ENCODE measurements around the gene BTAF1. TPM values are rescaled to one million over a fixed set of nuclear protein-coding genes. Genes with fewer than 3 reads are reported as not detected.

BTAF1 gene
- total RNA-seq, 1 experiment from 2014 or later = 42.5 TPM

- peaks cover 0 to 4% of the 10 kb centered on the region in 2 experiments; a peak in 1 of 4 replicates for H3K36me3 ChIP-seq (ENCODE audit: control insufficient read depth in 1 of 2, insufficient read depth in 2 of 2, low read length in 2 of 2)
- 0 out of 2 replicates have a peak, but pooled peaks cover 3% of the 10 kb centered on the region for H3K79me2 ChIP-seq (ENCODE audit: insufficient read depth, low read length)
- no peaks in the 10 kb centered on the region for H3K4me1 ChIP-seq (ENCODE audit: control insufficient read depth in 1 of 2, insufficient read depth in 2 of 2, low read length in 2 of 2)
- ChIA-PET CTCF (no interaction called here), POLR2A (no interaction called here), RAD21 (ENCODE audit: low non-redundant PET in 1 of 2, low total read pairs in 2 of 2, uncharacterized antibody in 2 of 2, unreplicated experiment in 2 of 2) (no interaction called here)
- H4K20me1 ChIP-seq (ENCODE audit: insufficient read depth) = no peaks in the 10 kb centered on the region
- no peak overlapping the region for H3K4me2 ChIP-seq (ENCODE audit: low read length)
- H3K4me3 ChIP-seq (replicated peaks in 1 of 2; ENCODE audit: low read depth in 1 of 2, low read length in 2 of 2) = no peak overlapping the region
- ATAC-seq = no peak
- no TSS peak for BruUV-seq (replicated peaks)
- no peak for TF ChIP-seq FOSL1 (IDR thresholded peaks at IDR 0.05; ENCODE audit: low read depth)
- TF ChIP-seq CBX3 (IDR thresholded peaks at IDR 0.05; ENCODE audit: low read depth) = no peak
- no peak for TF ChIP-seq SIN3A (IDR thresholded peaks at IDR 0.05; ENCODE audit: low read depth)
- no peak for TF ChIP-seq POLR2AphosphoS5 (IDR thresholded peaks at IDR 0.05; ENCODE audit: low read depth, low read length)
- no peak for TF ChIP-seq POLR2A (IDR thresholded peaks at IDR 0.05; ENCODE audit: borderline replicate concordance, extremely low read depth, insufficient read depth, insufficient read length)
- no peak for TF ChIP-seq JUND (IDR thresholded peaks at IDR 0.05)
- no peak for TF ChIP-seq ELF1 (IDR thresholded peaks at IDR 0.05; ENCODE audit: borderline replicate concordance, low read depth)
- TF ChIP-seq ZBTB33 (IDR thresholded peaks at IDR 0.05; ENCODE audit: extremely low read depth, insufficient replicate concordance, low read length) = no peak
- no peak for TF ChIP-seq ZNF274 (IDR thresholded peaks at IDR 0.05; ENCODE audit: low read depth, low read length)
- TF ChIP-seq SP1 (IDR thresholded peaks at IDR 0.05; ENCODE audit: low read depth) = no peak
- no peak for TF ChIP-seq EZH2phosphoT487 (IDR thresholded peaks at IDR 0.05; ENCODE audit: borderline replicate concordance)
- H3K9me3 ChIP-seq (ENCODE audit: control insufficient read depth in 1 of 2, insufficient read depth in 1 of 2, low read depth in 1 of 2, low read length in 2 of 2) = no peaks in the 10 kb centered on the region
- intact Hi-C loops (cut with micrococcal nuclease) = no loop called here
- H3K9me2 ChIP-seq (ENCODE audit: insufficient read depth) = no peaks in the 10 kb centered on the region
- no peak overlapping the region for H3K27ac ChIP-seq (ENCODE audit: low read depth, low read length)
- DNase-seq (ENCODE audit: low read depth, low spot score) = no peak
- H3K9ac ChIP-seq (ENCODE audit: low read length) = no peak overlapping the region
- H2AFZ ChIP-seq (ENCODE audit: low read depth, low read length, poor library complexity, severe bottlenecking) = no peak overlapping the region
- H3K27me3 ChIP-seq (ENCODE audit: insufficient read depth, low read length) = no peaks in the 10 kb centered on the region
Observed at GRCh38 chr10:91974960-91975359, 51.4 kb downstream of the BTAF1 start.
